Ascending aorta (tissue), 2 donors: ENCODE measurements around the gene EVI5L. TPM values are rescaled to one million over a fixed set of nuclear protein-coding genes. Genes with fewer than 3 reads are reported as not detected.
"Not testable (repeated sequence)": the region's sequence is repeated elsewhere in the genome, so short reads cannot be mapped to it uniquely, and the experiment has no call there.

Experiments
- DNase-seq, 2 donors: peaks; one replicate each; pipeline ENCODE4 v3.0.0-alpha.2; 2019; ENCODE audit warnings: low spot score in 2 of 2
- H3K27ac ChIP-seq, 2 donors: fragments of 200-600 bp; sonication (generic); one replicate each; pipeline ENCODE4 v1.5.1; 2016 to 2017; ENCODE audit warnings: mild to moderate bottlenecking in 1 of 2
- H3K27me3 ChIP-seq: fragments of 200-600 bp; sonication (generic); one replicate; pipeline ENCODE4 v1.5.1; 2017
- H3K36me3 ChIP-seq, 2 donors: fragments of 200-600 bp; sonication (generic); one replicate each; pipeline ENCODE4 v1.5.1; 2016
- H3K4me1 ChIP-seq, 2 donors: fragments of 200-600 bp; sonication (generic); one replicate each; pipeline ENCODE4 v1.5.1; 2016 to 2017; ENCODE audit warnings: mild to moderate bottlenecking in 1 of 2
- H3K4me3 ChIP-seq, 2 donors: fragments of 200-600 bp; sonication (generic); one replicate each; pipeline ENCODE4 v1.5.1; 2016 to 2017; ENCODE audit warnings: mild to moderate bottlenecking in 1 of 2
- H3K9me3 ChIP-seq, 2 donors: fragments of 200-600 bp; sonication (generic); one replicate each; pipeline ENCODE4 v1.5.1; 2016
- intact Hi-C: fragments of 100-400 bp; cut with DNase I; formaldehyde crosslinking; loops from one replicate; pipeline ENCODE4 v1.15.1; 2023
- total RNA-seq: library from RNA; depleted of rRNA; stranded (reverse); fragments of >200 nt; gene quantifications from one replicate; pipeline ENCODE4 v1.1.0, GENCODE V29; 2016
- TF ChIP-seq, protein P1 (sequence below), 3 experiments: fragments of 200-600 bp in 2 of 3; fragments of 450-650 bp in 1 of 3; sonication (generic) in 2 of 3; IDR thresholded peaks; one replicate each; pipeline ENCODE4 v1.5.1; 2016 to 2019; ENCODE audit warnings: antibody characterized with exemption in 3 of 3, mild to moderate bottlenecking in 1 of 3, moderate library complexity in 1 of 3

EVI5L gene
- total RNA-seq, 1 donor from 2014 or later: 27.7 TPM

DNA sequence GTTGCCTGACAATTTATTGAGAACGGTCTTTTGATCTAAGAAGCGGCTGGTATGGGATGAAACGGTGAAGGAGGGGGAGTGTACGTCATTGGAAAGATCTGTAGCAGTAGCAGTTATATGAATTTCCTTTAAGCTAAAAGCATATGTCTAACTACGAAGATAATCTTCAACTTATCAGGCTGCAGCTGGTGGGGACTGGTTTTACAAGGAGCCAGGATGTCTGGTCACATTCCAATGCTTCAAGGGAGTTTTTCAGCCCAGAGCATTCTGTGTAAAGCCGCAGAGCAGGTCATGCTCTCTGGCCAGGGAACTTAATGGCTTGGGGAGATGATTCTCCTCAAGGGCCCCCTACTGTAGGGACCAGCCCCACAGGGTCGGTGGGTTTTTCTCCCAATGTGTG, 37.7 kb upstream of the EVI5L start:
- no peak overlapping the region for H3K27ac ChIP-seq
- TF ChIP-seq, protein P1, sequence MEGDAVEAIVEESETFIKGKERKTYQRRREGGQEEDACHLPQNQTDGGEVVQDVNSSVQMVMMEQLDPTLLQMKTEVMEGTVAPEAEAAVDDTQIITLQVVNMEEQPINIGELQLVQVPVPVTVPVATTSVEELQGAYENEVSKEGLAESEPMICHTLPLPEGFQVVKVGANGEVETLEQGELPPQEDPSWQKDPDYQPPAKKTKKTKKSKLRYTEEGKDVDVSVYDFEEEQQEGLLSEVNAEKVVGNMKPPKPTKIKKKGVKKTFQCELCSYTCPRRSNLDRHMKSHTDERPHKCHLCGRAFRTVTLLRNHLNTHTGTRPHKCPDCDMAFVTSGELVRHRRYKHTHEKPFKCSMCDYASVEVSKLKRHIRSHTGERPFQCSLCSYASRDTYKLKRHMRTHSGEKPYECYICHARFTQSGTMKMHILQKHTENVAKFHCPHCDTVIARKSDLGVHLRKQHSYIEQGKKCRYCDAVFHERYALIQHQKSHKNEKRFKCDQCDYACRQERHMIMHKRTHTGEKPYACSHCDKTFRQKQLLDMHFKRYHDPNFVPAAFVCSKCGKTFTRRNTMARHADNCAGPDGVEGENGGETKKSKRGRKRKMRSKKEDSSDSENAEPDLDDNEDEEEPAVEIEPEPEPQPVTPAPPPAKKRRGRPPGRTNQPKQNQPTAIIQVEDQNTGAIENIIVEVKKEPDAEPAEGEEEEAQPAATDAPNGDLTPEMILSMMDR (IDR thresholded peaks at IDR 0.05): no peak
- intact Hi-C loops: no loop called here
- no peaks in the 10 kb centered on the region for H3K4me1 ChIP-seq
- no peaks in the 10 kb centered on the region for H3K9me3 ChIP-seq
- no peak overlapping the region for H3K4me3 ChIP-seq
- DNase-seq: no peak
- H3K27me3 ChIP-seq: peaks cover 10% of the 10 kb centered on the region
- H3K36me3 ChIP-seq: no peaks in the 10 kb centered on the region

DNA sequence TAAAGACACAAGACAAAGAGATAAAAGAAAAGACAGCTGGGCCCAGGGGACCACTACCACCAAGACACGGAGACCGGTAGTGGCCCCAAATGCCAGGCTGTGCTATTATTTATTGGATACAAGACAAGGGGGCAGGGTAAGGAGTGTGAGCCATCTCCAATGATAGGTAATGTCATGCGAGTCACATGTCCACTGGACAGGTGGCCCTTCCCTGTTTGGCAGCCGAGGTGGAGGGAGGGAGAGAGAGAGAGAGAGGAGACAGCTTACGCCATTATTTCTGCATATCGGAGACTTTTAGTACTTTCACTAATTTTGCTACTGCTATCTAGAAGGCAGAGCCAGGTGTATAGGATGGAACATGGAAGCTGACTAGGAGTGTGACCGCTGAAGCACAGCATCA, 37.3 kb upstream of the EVI5L start:
- DNase-seq, H3K27ac ChIP-seq, intact Hi-C loops, H3K9me3 ChIP-seq, H3K27me3 ChIP-seq, H3K4me1 ChIP-seq, H3K36me3 ChIP-seq, H3K4me3 ChIP-seq: not testable (repeated sequence)

DNA sequence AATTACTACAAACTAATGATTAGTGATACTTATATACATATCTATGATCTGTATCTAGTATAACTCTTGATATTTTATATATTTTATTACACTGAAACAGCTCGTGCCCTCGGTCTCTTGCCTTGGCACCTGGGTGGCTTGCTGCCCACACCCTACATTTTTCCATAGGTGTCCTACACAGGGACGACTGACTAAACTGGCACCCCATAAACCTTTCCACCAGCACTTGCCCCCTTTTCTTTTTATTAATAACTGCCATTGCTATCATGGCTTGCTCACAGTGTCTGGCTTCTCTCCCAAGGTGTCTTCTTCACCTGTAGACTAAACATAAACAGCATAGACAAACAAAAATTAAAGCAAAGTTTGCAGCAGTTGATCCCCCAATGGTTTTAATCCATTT, 36.5 kb upstream of the EVI5L start:
- no peaks in the 10 kb centered on the region for H3K9me3 ChIP-seq
- intact Hi-C loops: no loop called here
- H3K27ac ChIP-seq: no peak overlapping the region
- H3K4me3 ChIP-seq: no peak overlapping the region
- H3K36me3 ChIP-seq: no peaks in the 10 kb centered on the region
- H3K27me3 ChIP-seq: peaks cover 10% of the 10 kb centered on the region
- no peaks in the 10 kb centered on the region for H3K4me1 ChIP-seq
- TF ChIP-seq, protein P1 (IDR thresholded peaks at IDR 0.05): no peak
- DNase-seq: no peak

DNA sequence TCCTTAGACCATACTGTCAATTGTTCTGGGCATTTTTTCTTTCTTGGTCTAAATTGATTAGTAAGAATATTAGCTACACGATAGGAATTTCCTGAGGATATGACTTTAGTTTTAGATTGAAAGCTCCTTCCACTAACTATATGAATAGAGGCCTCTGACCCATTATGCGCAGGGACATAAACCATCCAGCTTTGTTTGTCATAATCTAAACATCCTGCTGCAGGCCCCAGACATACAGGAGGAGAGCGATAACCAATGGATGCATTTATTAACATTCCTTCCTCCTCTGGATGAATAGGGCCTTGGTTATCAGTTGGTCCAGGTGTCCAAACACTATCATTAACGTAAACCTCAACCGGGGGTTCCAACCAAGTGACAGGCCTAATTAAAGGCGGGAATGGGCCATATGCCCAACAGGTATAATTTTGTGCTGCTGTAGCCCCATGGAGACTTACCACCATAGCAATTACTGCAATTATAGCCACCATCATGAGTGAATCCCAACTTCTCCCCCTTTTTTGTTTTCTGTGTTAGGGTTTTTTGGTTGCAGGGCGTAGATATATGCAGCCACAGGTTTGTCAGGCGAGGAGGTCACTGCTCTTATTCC, 34.4 kb upstream of the EVI5L start:
- TF ChIP-seq, protein P1 (IDR thresholded peaks at IDR 0.05): no peak
- intact Hi-C loops: loop anchor here (2.0 kb wide), 1 partner anchor 143 kb away; no protein-coding TSS in a partner anchor
- H3K4me1 ChIP-seq: no peaks in the 10 kb centered on the region

DNA sequence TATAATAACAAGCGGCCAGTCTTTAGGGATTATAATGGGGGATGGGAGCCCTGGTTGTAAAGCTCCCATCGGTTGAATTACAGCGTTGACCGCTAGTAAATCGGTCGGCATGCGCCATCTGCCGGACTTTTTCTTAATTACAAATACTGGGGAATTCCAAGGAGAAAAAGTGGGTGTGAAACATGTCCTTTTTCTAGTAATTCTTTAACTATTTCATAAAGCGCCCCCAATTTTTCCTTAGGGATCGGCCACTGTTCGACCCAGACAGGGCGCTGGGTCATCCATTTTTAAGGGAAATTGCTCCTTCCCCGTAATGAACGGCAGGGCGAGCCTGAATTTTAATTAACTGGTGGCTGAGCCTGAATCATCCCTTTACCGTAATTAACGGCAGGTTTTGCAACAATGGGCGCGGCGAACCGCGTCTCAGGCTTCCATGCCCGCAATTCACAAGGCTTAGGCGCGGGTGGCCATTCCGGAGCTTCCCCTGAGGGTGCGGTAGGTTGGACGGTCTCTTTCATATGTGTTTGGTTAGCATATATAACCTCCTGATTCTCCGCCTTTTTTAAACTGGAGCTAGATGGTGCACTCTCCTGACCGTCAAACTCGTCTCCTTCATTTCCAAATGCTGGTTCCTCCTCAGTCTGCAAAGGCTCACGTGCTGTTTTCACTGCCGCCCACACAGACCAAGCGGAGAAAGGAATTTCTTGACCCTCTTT, 30.2 kb upstream of the EVI5L start:
- intact Hi-C loops: no loop called here
- peaks cover 3% of the 10 kb centered on the region for H3K27me3 ChIP-seq

More for the DNA sequence above, 34.4 kb upstream of the EVI5L start:
- no peak for DNase-seq
- Histone ChIP-seq H3K27me3 (peaks cover 3% of the 10 kb centered on the region), H3K4me3 (no peak overlapping the region), H3K36me3 (no peaks in the 10 kb centered on the region), H3K9me3 (no peaks in the 10 kb centered on the region), H3K27ac (no peak overlapping the region)

More for the DNA sequence above, 30.2 kb upstream of the EVI5L start:
- no peak overlapping the region for H3K27ac ChIP-seq
- TF ChIP-seq, protein P1 (IDR thresholded peaks at IDR 0.05): peak; percentile 32 to 66 (median 64)
- peak overlapping the region in 1 of 2 donors; percentile 27 for H3K4me3 ChIP-seq
- no peaks in the 10 kb centered on the region for H3K4me1 ChIP-seq
- H3K9me3 ChIP-seq: peaks cover 0 to 6% of the 10 kb centered on the region in 2 donors
- no peaks in the 10 kb centered on the region for H3K36me3 ChIP-seq
- DNase-seq: peak in 1 of 2 donors; percentile 69
